ENCODE data around the gene KMT2E. TPM values are rescaled to one million over a fixed set of nuclear protein-coding genes. Genes with fewer than 3 reads are reported as not detected.

Gene KMT2E
- total and polyA plus RNA-seq, 2 experiments from 2014 or later, result 30.7 to 63.5 TPM

GRCh38 chr7:105127179-105127578 lies 113.2 kb downstream of the KMT2E start:
- TF ChIP-seq EZH2phosphoT487 (IDR thresholded peaks at IDR 0.05; ENCODE audit: insufficient read depth, low read depth), result no peak
- TF ChIP-seq EZH2 (IDR thresholded peaks at IDR 0.05; ENCODE audit: insufficient read depth, poor library complexity, severe bottlenecking), result no peak
- Histone ChIP-seq H3K79me2 (ENCODE audit: insufficient read depth) (peaks cover 44% of the 10 kb centered on the region), H3K36me3 (ENCODE audit: low read depth) (0 out of 2 replicates have a peak, but pooled peaks cover 4% of the 10 kb centered on the region), H3K4me2 (ENCODE audit: unreplicated experiment) (no peak overlapping the region), H3K9me3 (ENCODE audit: low read depth) (no peaks in the 10 kb centered on the region), H3K9ac (no peak overlapping the region), H3K27ac (no peak overlapping the region), H3F3A (ENCODE audit: insufficient read depth) (peaks cover 8% of the 10 kb centered on the region; the same call in 1 of the 2 replicates), H2AFZ (no peak overlapping the region), H4K20me1 (ENCODE audit: insufficient read depth) (no peaks in the 10 kb centered on the region; the same call in 1 of the 2 replicates), H3K4me1 (ENCODE audit: insufficient read depth) (peaks cover 4% of the 10 kb centered on the region; the same call in 1 of the 2 replicates), H3K27me3 (replicated peaks; ENCODE audit: insufficient read depth) (no peaks in the 10 kb centered on the region), H3K4me3 (no peak overlapping the region), H3K9me2 (ENCODE audit: insufficient read depth) (no peaks in the 10 kb centered on the region)
- no peak for DNase-seq
- in situ Hi-C loops (cut with MboI), result no loop called here
- 90 to 91% methylated on average over 8 of the region's 8 CpGs for WGBS, 2 experiments (ENCODE audit: low coverage in 1 of 2, low lambda C conversion rate in 2 of 2, missing lambda C conversion rate in 2 of 2)

GRCh38 chr7:105130048-105130447 lies 116.0 kb downstream of the KMT2E start:
- Histone ChIP-seq H3K79me2 (ENCODE audit: insufficient read depth) (peaks cover 72% of the 10 kb centered on the region), H3F3A (ENCODE audit: insufficient read depth) (peaks cover 8% of the 10 kb centered on the region; the same call in 1 of the 2 replicates), H3K36me3 (ENCODE audit: low read depth) (0 out of 2 replicates have a peak, but pooled peaks cover 4% of the 10 kb centered on the region), H3K4me3 (no peak overlapping the region), H3K9me3 (ENCODE audit: low read depth) (no peaks in the 10 kb centered on the region), H3K9me2 (ENCODE audit: insufficient read depth) (no peaks in the 10 kb centered on the region), H3K9ac (no peak overlapping the region), H4K20me1 (ENCODE audit: insufficient read depth) (no peaks in the 10 kb centered on the region; the same call in 1 of the 2 replicates), H2AFZ (no peak overlapping the region), H3K27ac (no peak overlapping the region), H3K27me3 (replicated peaks; ENCODE audit: insufficient read depth) (no peaks in the 10 kb centered on the region), H3K4me1 (ENCODE audit: insufficient read depth) (peaks cover 4% of the 10 kb centered on the region; the same call in 1 of the 2 replicates), H3K4me2 (ENCODE audit: unreplicated experiment) (no peak overlapping the region)
- no peak for TF ChIP-seq EZH2 (IDR thresholded peaks at IDR 0.05; ENCODE audit: insufficient read depth, poor library complexity, severe bottlenecking)
- no peak for TF ChIP-seq EZH2phosphoT487 (IDR thresholded peaks at IDR 0.05; ENCODE audit: insufficient read depth, low read depth)
- in situ Hi-C loops (cut with MboI), result no loop called here
- DNase-seq, result no peak
- WGBS, 2 experiments (ENCODE audit: low coverage in 1 of 2, low lambda C conversion rate in 2 of 2, missing lambda C conversion rate in 2 of 2), result 91% methylated on average over 5 of the region's 5 CpGs

- H3K36me3 ChIP-seq (ENCODE audit: low read depth), result 0 out of 2 replicates have a peak, but pooled peaks cover 4% of the 10 kb centered on the region
- peaks cover 77% of the 10 kb centered on the region for H3K79me2 ChIP-seq (ENCODE audit: insufficient read depth)
- TF ChIP-seq EZH2phosphoT487 (IDR thresholded peaks at IDR 0.05; ENCODE audit: insufficient read depth, low read depth) (no peak), EZH2 (IDR thresholded peaks at IDR 0.05; ENCODE audit: insufficient read depth, poor library complexity, severe bottlenecking) (no peak)
- DNase-seq, result no peak
- H3K9me2 ChIP-seq (ENCODE audit: insufficient read depth), result no peaks in the 10 kb centered on the region
- H3K27me3 ChIP-seq (replicated peaks; ENCODE audit: insufficient read depth), result no peaks in the 10 kb centered on the region
- in situ Hi-C loops (cut with MboI), result no loop called here
- H4K20me1 ChIP-seq (ENCODE audit: insufficient read depth), result no peaks in the 10 kb centered on the region; the same call in 1 of the 2 replicates
- WGBS, 2 experiments (ENCODE audit: low coverage in 1 of 2, low lambda C conversion rate in 2 of 2, missing lambda C conversion rate in 2 of 2), result 67 to 74% methylated on average over 2 of the region's 2 CpGs
- H3K9ac ChIP-seq, result no peak overlapping the region
- H2AFZ ChIP-seq, result no peak overlapping the region
- H3K9me3 ChIP-seq (ENCODE audit: low read depth), result no peaks in the 10 kb centered on the region
- H3K4me1 ChIP-seq (ENCODE audit: insufficient read depth), result peaks cover 4% of the 10 kb centered on the region; the same call in 1 of the 2 replicates
- H3K4me3 ChIP-seq, result no peak overlapping the region
- no peak overlapping the region for H3K27ac ChIP-seq
- no peak overlapping the region for H3K4me2 ChIP-seq (ENCODE audit: unreplicated experiment)
- H3F3A ChIP-seq (ENCODE audit: insufficient read depth), result peaks cover 8% of the 10 kb centered on the region; the same call in 1 of the 2 replicates
Measured at GRCh38 chr7:105130580-105130979, 116.6 kb downstream of the KMT2E start.

- peaks cover 7% of the 10 kb centered on the region for H3K4me1 ChIP-seq (ENCODE audit: insufficient read depth)
- no peak overlapping the region for H3K4me3 ChIP-seq
- TF ChIP-seq EZH2 (IDR thresholded peaks at IDR 0.05; ENCODE audit: insufficient read depth, poor library complexity, severe bottlenecking) (no peak), EZH2phosphoT487 (IDR thresholded peaks at IDR 0.05; ENCODE audit: insufficient read depth, low read depth) (no peak)
- H3K27ac ChIP-seq, result no peak overlapping the region
- H3K27me3 ChIP-seq (replicated peaks; ENCODE audit: insufficient read depth), result no peaks in the 10 kb centered on the region
- in situ Hi-C loops (cut with MboI), result no loop called here
- H3K36me3 ChIP-seq (ENCODE audit: low read depth), result 0 out of 2 replicates have a peak, but pooled peaks cover 4% of the 10 kb centered on the region
- H2AFZ ChIP-seq, result no peak overlapping the region
- H3K9me3 ChIP-seq (ENCODE audit: low read depth), result no peaks in the 10 kb centered on the region
- H3K79me2 ChIP-seq (ENCODE audit: insufficient read depth), result peaks cover 77% of the 10 kb centered on the region
- WGBS, 2 experiments (ENCODE audit: low coverage in 1 of 2, low lambda C conversion rate in 2 of 2, missing lambda C conversion rate in 2 of 2), result 92 to 93% methylated on average over 12 of the region's 12 CpGs
- no peaks in the 10 kb centered on the region; the same call in 1 of the 2 replicates for H4K20me1 ChIP-seq (ENCODE audit: insufficient read depth)
- no peaks in the 10 kb centered on the region for H3K9me2 ChIP-seq (ENCODE audit: insufficient read depth)
- H3K4me2 ChIP-seq (ENCODE audit: unreplicated experiment), result no peak overlapping the region
- DNase-seq, result peak; percentile 46
- no peak overlapping the region for H3K9ac ChIP-seq
- H3F3A ChIP-seq (ENCODE audit: insufficient read depth), result peaks cover 8% of the 10 kb centered on the region; the same call in 1 of the 2 replicates
Measured at GRCh38 chr7:105131033-105131656, 117.1 kb downstream of the KMT2E start.

Measured in GM23248 (cell line).